ENCODE data around the gene APOBEC3A.
"Not testable (repeated sequence)": the region's sequence is repeated elsewhere in the genome, so short reads cannot be mapped to it uniquely, and the experiment has no call there.

- TF ChIP-seq POLR2A (IDR thresholded peaks at IDR 0.05): not testable (repeated sequence)
- TF ChIP-seq, protein P1, sequence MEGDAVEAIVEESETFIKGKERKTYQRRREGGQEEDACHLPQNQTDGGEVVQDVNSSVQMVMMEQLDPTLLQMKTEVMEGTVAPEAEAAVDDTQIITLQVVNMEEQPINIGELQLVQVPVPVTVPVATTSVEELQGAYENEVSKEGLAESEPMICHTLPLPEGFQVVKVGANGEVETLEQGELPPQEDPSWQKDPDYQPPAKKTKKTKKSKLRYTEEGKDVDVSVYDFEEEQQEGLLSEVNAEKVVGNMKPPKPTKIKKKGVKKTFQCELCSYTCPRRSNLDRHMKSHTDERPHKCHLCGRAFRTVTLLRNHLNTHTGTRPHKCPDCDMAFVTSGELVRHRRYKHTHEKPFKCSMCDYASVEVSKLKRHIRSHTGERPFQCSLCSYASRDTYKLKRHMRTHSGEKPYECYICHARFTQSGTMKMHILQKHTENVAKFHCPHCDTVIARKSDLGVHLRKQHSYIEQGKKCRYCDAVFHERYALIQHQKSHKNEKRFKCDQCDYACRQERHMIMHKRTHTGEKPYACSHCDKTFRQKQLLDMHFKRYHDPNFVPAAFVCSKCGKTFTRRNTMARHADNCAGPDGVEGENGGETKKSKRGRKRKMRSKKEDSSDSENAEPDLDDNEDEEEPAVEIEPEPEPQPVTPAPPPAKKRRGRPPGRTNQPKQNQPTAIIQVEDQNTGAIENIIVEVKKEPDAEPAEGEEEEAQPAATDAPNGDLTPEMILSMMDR (IDR thresholded peaks at IDR 0.05 in 4 of 5, conservative IDR thresholded peaks at IDR 0.05 in 1 of 5): not testable (repeated sequence)
Measured at GRCh38 chr22:38992871-38993371, 35.5 kb downstream of the APOBEC3A start.
